ENCODE measurements around the gene ARPC5L.
A peak's percentile ranks its signal among the peaks of the same experiment; 100 is the strongest.
"Not testable (repeated sequence)": the region's sequence is repeated elsewhere in the genome, so short reads cannot be mapped to it uniquely, and the experiment has no call there.

The ARPC5L gene

GRCh38 chr9:124840300-124840833, 21.6 kb upstream of the ARPC5L start:
- DNase-seq (ENCODE audit: low read depth in 1 of 2, low spot score in 1 of 2): no peak

- no peak for DNase-seq (ENCODE audit: low read depth in 1 of 2, low spot score in 1 of 2)
Measured at GRCh38 chr9:124841075-124841821, 20.7 kb upstream of the ARPC5L start.

- DNase-seq (ENCODE audit: low read depth in 1 of 2, low spot score in 1 of 2): no peak
Measured at GRCh38 chr9:124843456-124844034, 18.4 kb upstream of the ARPC5L start.

GRCh38 chr9:124844291-124844690, 17.6 kb upstream of the ARPC5L start:
- no peak for DNase-seq (ENCODE audit: low read depth in 1 of 2, low spot score in 1 of 2)

GRCh38 chr9:124846467-124846866, 15.5 kb upstream of the ARPC5L start:
- not testable (repeated sequence) for DNase-seq (ENCODE audit: low read depth in 1 of 2, low spot score in 1 of 2)

- DNase-seq (ENCODE audit: low read depth in 1 of 2, low spot score in 1 of 2): no peak
Measured at GRCh38 chr9:124846969-124847368, 15.0 kb upstream of the ARPC5L start.

- DNase-seq (ENCODE audit: low read depth in 1 of 2, low spot score in 1 of 2): no peak
Measured at GRCh38 chr9:124849801-124850200, 12.1 kb upstream of the ARPC5L start.

- DNase-seq (ENCODE audit: low read depth in 1 of 2, low spot score in 1 of 2): no peak
Measured at GRCh38 chr9:124852121-124852828, 9.7 kb upstream of the ARPC5L start.

GRCh38 chr9:124852829-124853531, 8.9 kb upstream of the ARPC5L start, which contains the start of gene WDR38:
Gene WDR38, plus strand, starts transcription at chr9:124853460. Its CDS starts 72 bp downstream, at chr9:124853532.
- peak; percentile 54 to 63 for DNase-seq (ENCODE audit: low read depth in 1 of 2, low spot score in 1 of 2)

- DNase-seq (ENCODE audit: low read depth in 1 of 2, low spot score in 1 of 2): no peak
Measured at GRCh38 chr9:124853605-124854143, 8.3 kb upstream of the ARPC5L start.

- DNase-seq (ENCODE audit: low read depth in 1 of 2, low spot score in 1 of 2): no peak
Measured at GRCh38 chr9:124854161-124854560, 7.8 kb upstream of the ARPC5L start.

GRCh38 chr9:124854822-124855221, 7.1 kb upstream of the ARPC5L start:
- DNase-seq (ENCODE audit: low read depth in 1 of 2, low spot score in 1 of 2): no peak

- no peak for DNase-seq (ENCODE audit: low read depth in 1 of 2, low spot score in 1 of 2)
Measured at GRCh38 chr9:124855566-124855943, 6.4 kb upstream of the ARPC5L start.

- no peak for DNase-seq (ENCODE audit: low read depth in 1 of 2, low spot score in 1 of 2)
Measured at GRCh38 chr9:124855944-124856765, 5.8 kb upstream of the ARPC5L start.

- DNase-seq (ENCODE audit: low read depth in 1 of 2, low spot score in 1 of 2): no peak
Measured at GRCh38 chr9:124857533-124858162, 4.3 kb upstream of the ARPC5L start.

- no peak for DNase-seq (ENCODE audit: low read depth in 1 of 2, low spot score in 1 of 2)
Measured at GRCh38 chr9:124858330-124859046, 3.4 kb upstream of the ARPC5L start.

- no peak for DNase-seq (ENCODE audit: low read depth in 1 of 2, low spot score in 1 of 2)
Measured at GRCh38 chr9:124859803-124860581, 1.9 kb upstream of the ARPC5L start.
